SK-N-SH (cell line): ENCODE results near the gene TMCO6. TPM values are rescaled to one million over a fixed set of nuclear protein-coding genes. Genes with fewer than 3 reads are reported as not detected.
A peak's percentile ranks its signal among the peaks of the same experiment; 100 is the strongest.

ENCODE experiments used
- CTCF ChIA-PET: fragments of 300-600, 350-600 bp; formaldehyde crosslinking; extraction: SDS; loops from one replicate; lab custom pipeline; 2021; lab: Yijun Ruan, JAX
- POLR2A ChIA-PET: fragments of 350-600 bp; sonication (Branson Sonifier 250); formaldehyde crosslinking; extraction: SDS; loops from one replicate; lab custom pipeline; 2020; ENCODE audit warnings: antibody characterized with exemption, inconsistent platforms; lab: Yijun Ruan, JAX
- DNase-seq: peaks from one replicate; pipeline ENCODE4 v3.0.0; 2012
- H2AFZ ChIP-seq: fragments of 200-600 bp; sonication (generic); 2 replicates; pipeline ENCODE4 v1.8.1; 2016; ENCODE audit warnings: antibody characterized with exemption, mild to moderate bottlenecking, low read depth
- H3F3A ChIP-seq: fragments of 200-600 bp; sonication (generic); replicated peaks from 2 replicates; pipeline ENCODE3; 2016; ENCODE audit warnings: antibody characterized with exemption, mild to moderate bottlenecking; ENCODE audit not compliant: insufficient read depth
- H3K27ac ChIP-seq, 2 experiments: fragments of 200-500 bp in 1 of 2; fragments of 200-600 bp in 1 of 2; sonication (Bioruptor generic) in 1 of 2; sonication (generic), shearing (Covaris generic) in 1 of 2; 2 replicates each; pipeline versions ENCODE4 v1.5.1 to v1.6.1; 2014 to 2016; ENCODE audit warnings: low read depth in 2 of 2, inconsistent platforms in 1 of 2, low read length in 1 of 2, mild to moderate bottlenecking in 1 of 2, mixed read lengths in 1 of 2
- H3K27me3 ChIP-seq: fragments of 200-600 bp; sonication (generic), shearing (Covaris generic); 2 replicates; pipeline ENCODE4 v1.6.1; 2016; ENCODE audit warnings: mixed run types; ENCODE audit not compliant: insufficient read depth
- H3K36me3 ChIP-seq, 2 experiments: fragments of 200-500 bp in 1 of 2; fragments of 200-600 bp in 1 of 2; sonication (Bioruptor generic) in 1 of 2; sonication (generic) in 1 of 2; replicated peaks in 1 of 2; 2 replicates each; pipeline versions ENCODE3 to v1.5.1; 2014 to 2016; ENCODE audit warnings: low read length in 1 of 2, mild to moderate bottlenecking in 1 of 2; ENCODE audit not compliant: insufficient read depth in 2 of 2, control insufficient read depth in 1 of 2
- H3K4me1 ChIP-seq, 2 experiments: fragments of 200-500 bp in 1 of 2; fragments of 200-600 bp in 1 of 2; sonication (Bioruptor generic) in 1 of 2; sonication (generic), shearing (Covaris generic) in 1 of 2; 2 replicates each; pipeline versions ENCODE4 v1.5.1 to v1.6.1; 2014 to 2016; ENCODE audit warnings: low read depth in 1 of 2, low read length in 1 of 2, mixed run types in 1 of 2; ENCODE audit not compliant: insufficient read depth in 2 of 2, control insufficient read depth in 1 of 2
- H3K4me2 ChIP-seq: fragments of 200-600 bp; sonication (generic), shearing (Covaris generic); 2 replicates; pipeline ENCODE4 v1.6.1; 2017; ENCODE audit warnings: mixed run types
- H3K4me3 ChIP-seq, 2 experiments: fragments of 200-500 bp in 1 of 2; fragments of 200-600 bp in 1 of 2; sonication (Bioruptor generic) in 1 of 2; sonication (generic), shearing (Covaris generic) in 1 of 2; 2 replicates each; pipeline versions ENCODE4 v1.5.1 to v1.8.1; 2014 to 2016; ENCODE audit warnings: low read depth in 2 of 2, inconsistent platforms in 1 of 2, low read length in 1 of 2, mild to moderate bottlenecking in 1 of 2, mixed read lengths in 1 of 2, moderate library complexity in 1 of 2
- H3K79me2 ChIP-seq: fragments of 200-600 bp; sonication (generic); 2 replicates; pipeline ENCODE4 v1.8.1; 2017; ENCODE audit warnings: mild to moderate bottlenecking; ENCODE audit not compliant: insufficient read depth
- H3K9ac ChIP-seq: fragments of 200-600 bp; sonication (generic); 2 replicates; pipeline ENCODE4 v1.6.1; 2017; ENCODE audit warnings: mixed run types
- H3K9me2 ChIP-seq: fragments of 200-600 bp; sonication (generic); 2 replicates; pipeline ENCODE4 v1.6.1; 2017; ENCODE audit warnings: mixed run types
- H3K9me3 ChIP-seq: fragments of 200-600 bp; sonication (generic); 2 replicates; pipeline ENCODE4 v1.6.1; 2017; ENCODE audit warnings: mixed run types, mild to moderate bottlenecking, moderate library complexity
- H4K20me1 ChIP-seq: fragments of 200-600 bp; sonication (generic); 2 replicates; pipeline ENCODE4 v1.6.1; 2017; ENCODE audit warnings: mild to moderate bottlenecking, mixed run types; ENCODE audit not compliant: insufficient read depth
- CTCF ChIP-seq: fragments of 200-600 bp; sonication (generic); IDR thresholded peaks from 2 replicates; pipeline ENCODE4 v1.6.1; 2017; ENCODE audit warnings: antibody characterized with exemption, mild to moderate bottlenecking, moderate library complexity
- ELF1 ChIP-seq: IDR thresholded peaks from 2 replicates; pipeline ENCODE4 v1.4.0; 2012
- FOXJ3 ChIP-seq: sonication (generic); formaldehyde crosslinking; IDR thresholded peaks from 2 replicates; pipeline ENCODE4 v1.5.1; 2020; ENCODE audit warnings: mild to moderate bottlenecking, missing genetic modification reagents
- GABPA ChIP-seq: IDR thresholded peaks from 2 replicates; pipeline ENCODE4 v1.4.0; 2012; ENCODE audit warnings: low read depth, mild to moderate bottlenecking
- IRF3 ChIP-seq: fragments of 150-350 bp; IDR thresholded peaks from 2 replicates; pipeline ENCODE4 v1.6.1; 2016; ENCODE audit warnings: mild to moderate bottlenecking, low read depth, low read length
- JUND ChIP-seq: IDR thresholded peaks from 2 replicates; pipeline ENCODE4 v1.4.0; 2012
- MXI1 ChIP-seq: IDR thresholded peaks from 2 replicates; pipeline ENCODE4 v1.6.1; 2012; ENCODE audit warnings: mild to moderate bottlenecking, low read depth, low read length, improper control_type of control experiment
- NFIC ChIP-seq: IDR thresholded peaks from 2 replicates; pipeline ENCODE4 v1.4.0; 2012; ENCODE audit warnings: borderline replicate concordance
- POLR2AphosphoS5 ChIP-seq: IDR thresholded peaks from 2 replicates; pipeline ENCODE4 v1.6.1; 2012; ENCODE audit warnings: low read depth, low read length
- RCOR1 ChIP-seq: fragments of 150-350 bp; IDR thresholded peaks from 2 replicates; pipeline ENCODE4 v1.6.1; 2017; ENCODE audit warnings: antibody characterized with exemption, low read length
- REST ChIP-seq: IDR thresholded peaks from 2 replicates; pipeline ENCODE4 v1.6.1; 2012; ENCODE audit warnings: mild to moderate bottlenecking, low read depth, low read length, moderate library complexity
- RFX5 ChIP-seq: IDR thresholded peaks from 2 replicates; pipeline ENCODE4 v1.6.1; 2012; ENCODE audit warnings: mild to moderate bottlenecking, improper control_type of control experiment, low read length
- TCF12 ChIP-seq: IDR thresholded peaks from 2 replicates; pipeline ENCODE4 v1.4.0; 2012
- TEAD4 ChIP-seq: IDR thresholded peaks from 2 replicates; pipeline ENCODE4 v1.4.0; 2012; ENCODE audit warnings: mild to moderate bottlenecking, borderline replicate concordance; ENCODE audit not compliant: insufficient read depth
- WGBS: methylation state at CpG from one replicate; pipeline ENCODE4 v1.1.6; 2017; ENCODE audit warnings: low lambda C conversion rate; 5-methylcytosine and 5-hydroxymethylcytosine counted together
- polyA plus RNA-seq, 3 experiments: library from polyadenylated mRNA; depleted of rRNA; stranded (reverse); fragments of >200 nt; gene quantifications; 2 replicates each; pipeline ENCODE4 v1.2.3, GENCODE V29; 2012
- TF ChIP-seq, protein P1 (sequence below): IDR thresholded peaks from 2 replicates; pipeline ENCODE4 v1.4.0; 2012; ENCODE audit warnings: low read depth, borderline replicate concordance
- TF ChIP-seq, protein P2 (sequence below): IDR thresholded peaks from 2 replicates; pipeline ENCODE4 v1.4.0; 2012; ENCODE audit warnings: low read depth

TMCO6 gene
- polyA plus RNA-seq, 1 of the 3 experiments (the other 2 are of a cell fraction): 27.7 TPM

DNA sequence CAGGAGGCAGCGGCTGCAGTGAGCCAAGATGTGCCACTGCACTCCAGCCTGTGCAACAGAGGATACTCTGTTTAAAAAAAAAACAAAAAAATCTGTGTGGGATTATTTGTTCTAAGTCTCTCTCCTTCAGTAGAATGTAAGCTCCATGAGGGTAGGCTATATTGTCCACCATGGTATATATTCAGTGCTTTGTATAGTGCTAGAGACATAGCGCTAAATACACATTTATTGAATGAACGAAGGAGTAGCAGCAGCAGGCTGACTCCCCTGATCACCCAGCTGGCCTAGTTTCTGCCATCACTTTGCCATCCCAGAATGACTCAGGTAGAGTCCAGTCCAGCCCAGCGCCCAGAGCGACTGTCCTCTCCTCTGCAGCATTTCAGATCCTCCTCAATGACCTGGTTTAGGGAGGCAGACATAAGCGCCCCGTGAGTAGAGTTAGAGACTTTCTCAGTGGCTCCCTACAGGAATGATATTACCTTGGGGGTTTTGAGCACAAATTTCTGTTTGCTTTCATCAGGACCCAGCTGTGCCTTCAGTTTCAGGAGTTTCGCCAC is 51.2 kb downstream of the TMCO6 start:
- Histone ChIP-seq H3K9me3 (no peaks in the 10 kb centered on the region), H3K4me1 (peaks cover 0 to 12% of the 10 kb centered on the region in 2 experiments; a peak in 3 of 4 replicates), H3K27me3 (no peaks in the 10 kb centered on the region), H3K9me2 (no peaks in the 10 kb centered on the region), H3F3A (peaks cover 8% of the 10 kb centered on the region), H3K9ac (peak overlapping the region; percentile 96), H4K20me1 (no peaks in the 10 kb centered on the region), H3K36me3 (peaks cover 36 to 67% of the 10 kb centered on the region in 2 experiments), H3K4me2 (peak overlapping the region; percentile 81), H3K27ac (peak overlapping the region; percentile 81 to 88), H2AFZ (peak overlapping the region; percentile 87), H3K79me2 (peaks cover 91% of the 10 kb centered on the region), H3K4me3 (peak overlapping the region; percentile 87)
- TF ChIP-seq ELF1: no peak
- TF ChIP-seq MXI1: no peak
- no peak for TF ChIP-seq TCF12
- TF ChIP-seq RFX5: no peak
- TF ChIP-seq GABPA: no peak
- TF ChIP-seq FOXJ3 (CRISPR knock-in tag): no peak
- TF ChIP-seq NFIC: no peak
- TF ChIP-seq, protein P1, sequence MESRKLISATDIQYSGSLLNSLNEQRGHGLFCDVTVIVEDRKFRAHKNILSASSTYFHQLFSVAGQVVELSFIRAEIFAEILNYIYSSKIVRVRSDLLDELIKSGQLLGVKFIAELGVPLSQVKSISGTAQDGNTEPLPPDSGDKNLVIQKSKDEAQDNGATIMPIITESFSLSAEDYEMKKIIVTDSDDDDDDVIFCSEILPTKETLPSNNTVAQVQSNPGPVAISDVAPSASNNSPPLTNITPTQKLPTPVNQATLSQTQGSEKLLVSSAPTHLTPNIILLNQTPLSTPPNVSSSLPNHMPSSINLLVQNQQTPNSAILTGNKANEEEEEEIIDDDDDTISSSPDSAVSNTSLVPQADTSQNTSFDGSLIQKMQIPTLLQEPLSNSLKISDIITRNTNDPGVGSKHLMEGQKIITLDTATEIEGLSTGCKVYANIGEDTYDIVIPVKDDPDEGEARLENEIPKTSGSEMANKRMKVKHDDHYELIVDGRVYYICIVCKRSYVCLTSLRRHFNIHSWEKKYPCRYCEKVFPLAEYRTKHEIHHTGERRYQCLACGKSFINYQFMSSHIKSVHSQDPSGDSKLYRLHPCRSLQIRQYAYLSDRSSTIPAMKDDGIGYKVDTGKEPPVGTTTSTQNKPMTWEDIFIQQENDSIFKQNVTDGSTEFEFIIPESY: no peak
- no peak for TF ChIP-seq RCOR1
- TF ChIP-seq IRF3: no peak
- TF ChIP-seq POLR2AphosphoS5: no peak
- TF ChIP-seq TEAD4: no peak
- no peak for TF ChIP-seq REST
- TF ChIP-seq CTCF: no peak
- TF ChIP-seq, protein P2, sequence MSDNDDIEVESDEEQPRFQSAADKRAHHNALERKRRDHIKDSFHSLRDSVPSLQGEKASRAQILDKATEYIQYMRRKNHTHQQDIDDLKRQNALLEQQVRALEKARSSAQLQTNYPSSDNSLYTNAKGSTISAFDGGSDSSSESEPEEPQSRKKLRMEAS: no peak
- no peak for TF ChIP-seq JUND
- no peak for DNase-seq
- ChIA-PET CTCF (interaction anchor here (0.5 to 1.4 kb wide), 5 partner anchors 11 to 928 kb away, joined by 3 to 4 read pairs (median 3); partner anchors contain the start of gene DIAPH1), POLR2A (interaction anchor here (0.7 to 3.6 kb wide), 11 partner anchors 9 to 133 kb away, joined by 3 to 21 read pairs (median 5); partner anchors contain the start of genes DND1, IK, NDUFA2 and WDR55)
- 45% methylated on average over 8 of the region's 8 CpGs for WGBS
